Loucy (cell line): Measurements from ENCODE around the gene ADARB2.

Experiments used
- H2AFZ ChIP-seq: fragments of 200-600 bp; sonication (generic); 2 replicates; pipeline ENCODE4 v1.6.0; 2016; ENCODE audit warnings: antibody characterized with exemption, mild to moderate bottlenecking, low read length, moderate library complexity
- H3F3A ChIP-seq: fragments of 200-600 bp; 2 replicates; pipeline ENCODE4 v1.6.0; 2016; ENCODE audit warnings: antibody characterized with exemption, low read depth, mild to moderate bottlenecking
- H3K27me3 ChIP-seq: fragments of 200-600 bp; sonication (generic); 2 replicates; pipeline ENCODE4 v1.6.1; 2014; ENCODE audit warnings: low read length, mild to moderate bottlenecking; ENCODE audit not compliant: insufficient read depth, poor library complexity, severe bottlenecking
- H3K36me3 ChIP-seq: fragments of 200-600 bp; sonication (generic); 2 replicates; pipeline ENCODE4 v1.6.1; 2016; ENCODE audit warnings: low read length; ENCODE audit not compliant: insufficient read depth
- H3K4me1 ChIP-seq: fragments of 200-600 bp; sonication (generic); 2 replicates; pipeline ENCODE4 v1.5.1; 2014; ENCODE audit warnings: low read length, mild to moderate bottlenecking; ENCODE audit not compliant: insufficient read depth, poor library complexity, severe bottlenecking
- H3K4me2 ChIP-seq: fragments of 200-600 bp; sonication (generic); 2 replicates; pipeline ENCODE4 v1.6.0; 2014; ENCODE audit warnings: antibody characterized with exemption, low read length, low read depth, mild to moderate bottlenecking; ENCODE audit not compliant: poor library complexity, severe bottlenecking
- H3K4me3 ChIP-seq: fragments of 200-600 bp; sonication (generic); 2 replicates; pipeline ENCODE4 v1.5.1; 2014; ENCODE audit warnings: low read length, mild to moderate bottlenecking, mixed read lengths; ENCODE audit not compliant: poor library complexity, severe bottlenecking
- H3K79me2 ChIP-seq: fragments of 200-600 bp; sonication (generic); 2 replicates; pipeline ENCODE4 v1.6.1; 2014; ENCODE audit warnings: low read length; ENCODE audit not compliant: insufficient read depth
- H3K9ac ChIP-seq: fragments of 200-600 bp; sonication (generic); 2 replicates; pipeline ENCODE4 v1.6.0; 2014; ENCODE audit warnings: mild to moderate bottlenecking, low read depth, low read length, moderate library complexity; ENCODE audit not compliant: poor library complexity, severe bottlenecking
- H3K9me2 ChIP-seq: fragments of 200-600 bp; sonication (generic); replicated peaks from 2 replicates; pipeline ENCODE4 v1.6.1; 2016; ENCODE audit warnings: low read depth, low read length, mixed read lengths
- H3K9me3 ChIP-seq: fragments of 200-600 bp; sonication (generic); 2 replicates; pipeline ENCODE4 v1.6.1; 2014; ENCODE audit warnings: mild to moderate bottlenecking, antibody characterized with exemption, low read length, low read depth; ENCODE audit not compliant: insufficient read depth
- H4K20me1 ChIP-seq: fragments of 200-600 bp; sonication (generic); 2 replicates; pipeline ENCODE4 v1.6.0; 2014; ENCODE audit warnings: antibody characterized with exemption, low read length, mild to moderate bottlenecking; ENCODE audit not compliant: insufficient read depth, poor library complexity, severe bottlenecking
- EZH2phosphoT487 ChIP-seq: fragments of 200-600 bp; IDR thresholded peaks from 2 replicates; pipeline ENCODE4 v1.6.1; 2018; ENCODE audit warnings: antibody characterized with exemption, mild to moderate bottlenecking, moderate library complexity, borderline replicate concordance
- TF ChIP-seq, protein P1 (sequence below): fragments of 200-600 bp; sonication (generic); conservative IDR thresholded peaks from 2 replicates; pipeline ENCODE4 v1.5.1; 2014; ENCODE audit warnings: mild to moderate bottlenecking, antibody characterized with exemption, low read length

Gene ADARB2

DNA sequence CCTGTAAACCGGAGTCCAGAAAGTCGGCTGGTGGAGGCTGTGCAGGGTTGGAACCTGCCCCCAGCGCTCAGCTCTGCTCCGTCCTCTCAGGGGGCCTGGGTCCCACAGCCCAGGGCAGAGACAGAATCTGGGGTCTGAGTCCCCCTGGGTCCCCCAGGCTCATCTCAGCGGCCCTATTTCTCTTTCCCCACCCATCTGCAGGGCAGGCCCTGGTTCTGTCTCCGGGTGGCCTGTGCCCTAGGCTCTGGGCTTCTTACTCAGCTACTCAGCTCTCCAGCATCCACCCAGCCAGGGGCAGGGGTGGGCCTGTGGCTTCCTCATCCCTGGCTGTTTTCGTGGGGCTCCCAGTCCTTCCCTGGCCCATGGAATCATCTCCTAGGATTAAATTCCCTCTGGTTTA lies 183.4 kb downstream of the ADARB2 start:
- Histone ChIP-seq H3K4me3 (no peak overlapping the region), H3K79me2 (no peaks in the 10 kb centered on the region), H3F3A (no peaks in the 10 kb centered on the region), H3K36me3 (no peaks in the 10 kb centered on the region), H3K9me2 (no peaks in the 10 kb centered on the region), H2AFZ (no peak overlapping the region), H3K9ac (no peak overlapping the region), H3K9me3 (no peaks in the 10 kb centered on the region), H3K27me3 (no peaks in the 10 kb centered on the region), H4K20me1 (no peaks in the 10 kb centered on the region), H3K4me1 (no peaks in the 10 kb centered on the region), H3K4me2 (no peak overlapping the region)
- TF ChIP-seq, protein P1, sequence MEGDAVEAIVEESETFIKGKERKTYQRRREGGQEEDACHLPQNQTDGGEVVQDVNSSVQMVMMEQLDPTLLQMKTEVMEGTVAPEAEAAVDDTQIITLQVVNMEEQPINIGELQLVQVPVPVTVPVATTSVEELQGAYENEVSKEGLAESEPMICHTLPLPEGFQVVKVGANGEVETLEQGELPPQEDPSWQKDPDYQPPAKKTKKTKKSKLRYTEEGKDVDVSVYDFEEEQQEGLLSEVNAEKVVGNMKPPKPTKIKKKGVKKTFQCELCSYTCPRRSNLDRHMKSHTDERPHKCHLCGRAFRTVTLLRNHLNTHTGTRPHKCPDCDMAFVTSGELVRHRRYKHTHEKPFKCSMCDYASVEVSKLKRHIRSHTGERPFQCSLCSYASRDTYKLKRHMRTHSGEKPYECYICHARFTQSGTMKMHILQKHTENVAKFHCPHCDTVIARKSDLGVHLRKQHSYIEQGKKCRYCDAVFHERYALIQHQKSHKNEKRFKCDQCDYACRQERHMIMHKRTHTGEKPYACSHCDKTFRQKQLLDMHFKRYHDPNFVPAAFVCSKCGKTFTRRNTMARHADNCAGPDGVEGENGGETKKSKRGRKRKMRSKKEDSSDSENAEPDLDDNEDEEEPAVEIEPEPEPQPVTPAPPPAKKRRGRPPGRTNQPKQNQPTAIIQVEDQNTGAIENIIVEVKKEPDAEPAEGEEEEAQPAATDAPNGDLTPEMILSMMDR = no peak
- no peak for TF ChIP-seq EZH2phosphoT487

DNA sequence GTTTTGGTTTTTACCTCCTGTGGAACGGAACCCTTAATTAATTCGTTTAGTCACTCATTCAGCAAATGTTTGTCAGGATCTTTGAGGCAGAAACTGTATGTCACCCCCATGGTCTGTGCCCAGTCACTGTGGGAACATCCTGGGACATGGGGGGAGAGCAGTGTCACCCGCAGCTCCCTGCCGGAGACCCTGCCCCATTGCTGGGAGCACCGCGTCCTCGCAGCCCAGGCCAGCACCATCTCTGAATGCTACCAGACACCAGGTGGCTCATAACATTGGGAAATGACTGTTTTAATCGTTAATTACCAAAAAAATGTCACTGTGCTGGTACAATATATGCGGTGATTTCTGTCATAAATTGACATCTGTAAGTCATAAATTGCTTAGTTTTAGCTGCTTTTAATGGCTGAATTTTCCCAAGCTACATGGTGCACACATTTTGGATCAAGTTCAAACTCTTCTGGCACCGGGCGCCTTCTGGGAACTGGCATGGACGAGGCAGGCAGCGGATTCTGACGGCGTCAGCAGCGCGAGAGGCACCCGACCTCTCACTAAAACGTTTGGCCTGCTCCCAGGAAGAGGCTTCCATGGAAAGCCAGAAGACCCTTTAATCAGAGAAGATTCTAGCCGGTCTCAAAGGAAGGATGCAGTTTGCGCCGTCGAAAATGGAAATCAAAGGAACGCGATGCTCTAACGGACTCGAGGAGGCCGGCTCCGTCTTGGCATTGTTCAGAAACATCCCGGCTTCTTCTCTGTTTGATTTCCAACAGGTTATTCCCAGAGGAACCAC lies 184.2 kb downstream of the ADARB2 start:
- Histone ChIP-seq H3K4me2 (no peak overlapping the region), H3K27me3 (no peaks in the 10 kb centered on the region)
- TF ChIP-seq, protein P1 = no peak
- no peak for TF ChIP-seq EZH2phosphoT487

DNA sequence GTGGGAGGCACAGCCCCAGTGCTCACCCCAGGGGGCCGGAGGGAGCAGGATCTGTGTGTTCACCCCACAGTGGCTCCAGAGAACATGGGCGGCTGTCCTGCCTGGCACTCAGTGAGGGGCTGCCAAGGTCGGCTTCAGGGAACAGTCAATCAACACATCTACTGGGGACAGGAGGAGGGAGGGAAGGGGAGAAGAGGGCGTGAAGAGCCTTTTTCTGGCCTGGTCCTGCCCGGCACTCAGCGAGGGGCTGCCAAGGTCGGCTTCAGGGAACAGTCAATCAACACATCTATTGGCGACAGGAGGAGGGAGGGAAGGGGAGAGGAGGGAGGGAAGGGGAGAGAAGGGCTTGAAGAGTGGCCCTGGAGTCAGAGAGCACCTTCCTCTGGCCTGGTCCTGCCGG lies 184.9 kb downstream of the ADARB2 start:
- Histone ChIP-seq H3K36me3 (no peaks in the 10 kb centered on the region), H3K9me3 (no peaks in the 10 kb centered on the region), H3K4me3 (no peak overlapping the region), H3K9ac (no peak overlapping the region), H3K4me2 (no peak overlapping the region), H3K9me2 (no peaks in the 10 kb centered on the region), H3K4me1 (no peaks in the 10 kb centered on the region), H3K79me2 (no peaks in the 10 kb centered on the region), H3K27me3 (no peaks in the 10 kb centered on the region), H3F3A (no peaks in the 10 kb centered on the region), H4K20me1 (no peaks in the 10 kb centered on the region), H2AFZ (no peak overlapping the region)
- TF ChIP-seq EZH2phosphoT487 = no peak
- TF ChIP-seq, protein P1 = no peak

More for the DNA sequence above, 184.2 kb downstream of the ADARB2 start:
- H3F3A ChIP-seq = no peaks in the 10 kb centered on the region
- H2AFZ ChIP-seq = no peak overlapping the region
- H3K9me3 ChIP-seq = no peaks in the 10 kb centered on the region
- H3K4me3 ChIP-seq = no peak overlapping the region
- H3K79me2 ChIP-seq = no peaks in the 10 kb centered on the region
- H3K4me1 ChIP-seq = no peaks in the 10 kb centered on the region
- H3K36me3 ChIP-seq = no peaks in the 10 kb centered on the region
- H3K9me2 ChIP-seq = no peaks in the 10 kb centered on the region
- H3K9ac ChIP-seq = no peak overlapping the region
- H4K20me1 ChIP-seq = no peaks in the 10 kb centered on the region
